Spleen (tissue), 7 donors: Measurements from ENCODE around the gene ZNF474.

Experiments used
- CTCF ChIP-seq, 11 experiments: fragments of 200-600 bp in 7 of 11; fragments of 450-650 bp in 4 of 11; sonication (generic) in 4 of 11; IDR thresholded peaks in 8 of 11; conservative IDR thresholded peaks in 3 of 11; 1 replicate in 7 of 11; 2 replicates in 4 of 11; pipeline versions ENCODE4 v1.4.0 to v1.8.0; 2016 to 2021; ENCODE audit warnings: antibody characterized with exemption in 11 of 11, inconsistent platforms in 4 of 11, mild to moderate bottlenecking in 1 of 11
- POLR2A ChIP-seq, 3 donors: fragments of 450-650 bp; IDR thresholded peaks; one replicate each; pipeline ENCODE4 v1.5.1; 2017; ENCODE audit warnings: antibody characterized with exemption in 3 of 3, mild to moderate bottlenecking in 1 of 3
- POLR2AphosphoS5 ChIP-seq, 3 donors: sonication (generic); formaldehyde crosslinking; IDR thresholded peaks; one replicate each; pipeline ENCODE4 v1.5.1; 2017; ENCODE audit warnings: antibody characterized with exemption in 3 of 3
- donor health status: DM: no; HTN: no; CAD: no; lungs with moderate emphysema.
- donor health status: DM: no; HTN: no; CAD: no.
- donor health status: DM: no; HTN: no; CAD: no.

- TF ChIP-seq POLR2AphosphoS5 (IDR thresholded peaks at IDR 0.05) (no peak), CTCF (IDR thresholded peaks at IDR 0.05 in 8 of 11, conservative IDR thresholded peaks at IDR 0.05 in 3 of 11) (no peak), POLR2A (IDR thresholded peaks at IDR 0.05) (no peak)
Measured at GRCh38 chr5:122170620-122171019, 41.3 kb downstream of the ZNF474 start.
